GM12878 (cell line): ENCODE measurements around the gene FGF12. TPM values are rescaled to one million over a fixed set of nuclear protein-coding genes. Genes with fewer than 3 reads are reported as not detected.

ENCODE experiments used
- ATAC-seq: fragments of 200-7000 bp; cut with Tn5 transposase; 3 replicates; pipeline ENCODE4 v1.9.1; 2020; ENCODE audit warnings: mild to moderate bottlenecking, moderate library complexity
- BruUV-seq: library from RNA; stranded (reverse); fragments of 400-500 nt; replicated peaks from 2 replicates; lab custom pipeline; 2021; lab: Mats Ljungman, UMichigan
- CTCF ChIA-PET: fragments of 300-600 bp; sonication (Branson Sonifier 250); formaldehyde crosslinking; extraction: SDS; loops from one replicate; lab custom pipeline; 2021; ENCODE audit warnings: inconsistent platforms; lab: Yijun Ruan, JAX
- POLR2A ChIA-PET: fragments of 350-600 bp; formaldehyde crosslinking; extraction: SDS; loops from one replicate; lab custom pipeline; 2021; ENCODE audit warnings: inconsistent platforms; lab: Charles Lee
- RAD21 ChIA-PET: fragments of 300-600 bp; sonication (Branson Sonifier 250); formaldehyde crosslinking; loops from one replicate; lab custom pipeline; 2023; ENCODE audit warnings: antibody characterized with exemption; ENCODE audit not compliant: unreplicated experiment; lab: Charles Lee
- SMC1A ChIA-PET: fragments of 300-600 bp; sonication (Branson Sonifier 250); formaldehyde crosslinking; loops from one replicate; lab custom pipeline; 2023; ENCODE audit not compliant: unreplicated experiment, uncharacterized antibody; lab: Charles Lee
- DNase-seq: peaks from one replicate; pipeline ENCODE4 v3.0.0-alpha.2; 2011; ENCODE audit warnings: low read depth, low spot score
- FAIRE-seq: peaks from 3 replicates; lab custom pipeline; 2011; peaks lifted over from hg19 to GRCh38; lab: Jason Lieb, UNC
- H2AFZ ChIP-seq: 2 replicates; pipeline ENCODE4 v1.6.0; 2011; ENCODE audit warnings: low read depth, low read length, control low read depth; ENCODE audit not compliant: control insufficient read depth
- H3K27ac ChIP-seq: 2 replicates; pipeline ENCODE4 v1.5.1; 2011; ENCODE audit warnings: control low read depth; ENCODE audit not compliant: control insufficient read depth, insufficient read depth
- H3K27me3 ChIP-seq, 2 experiments: replicated peaks in 1 of 2; 2 replicates each; pipeline versions ENCODE4 v1.6.0 to v1.6.1; 2011; ENCODE audit warnings: low read length in 1 of 2; ENCODE audit not compliant: control insufficient read depth in 2 of 2, insufficient read depth in 2 of 2
- H3K36me3 ChIP-seq, 2 experiments: 2 replicates each; pipeline ENCODE4 v1.5.1; 2011; ENCODE audit warnings: low read length in 1 of 2; ENCODE audit not compliant: control insufficient read depth in 2 of 2, insufficient read depth in 2 of 2
- H3K4me1 ChIP-seq: 2 replicates; pipeline ENCODE4 v1.6.1; 2011; ENCODE audit warnings: mild to moderate bottlenecking, low read length, moderate library complexity, mixed read lengths; ENCODE audit not compliant: control insufficient read depth, insufficient read depth
- H3K4me2 ChIP-seq: 2 replicates; pipeline ENCODE4 v1.6.0; 2011; ENCODE audit warnings: control low read depth; ENCODE audit not compliant: control insufficient read depth, insufficient read depth
- H3K4me3 ChIP-seq: fragments of 200-600 bp; sonication (generic); 2 replicates; pipeline ENCODE4 v1.5.1; 2016
- H3K79me2 ChIP-seq: 2 replicates; pipeline ENCODE4 v1.6.0; 2011; ENCODE audit warnings: low read length; ENCODE audit not compliant: control insufficient read depth, insufficient read depth
- H3K9ac ChIP-seq: 2 replicates; pipeline ENCODE4 v1.8.0; 2011; ENCODE audit warnings: low read length, control low read depth, mixed read lengths; ENCODE audit not compliant: control insufficient read depth, insufficient read depth
- H3K9me3 ChIP-seq: replicated peaks from 3 replicates; pipeline ENCODE4 v1.5.1; 2011; ENCODE audit warnings: mild to moderate bottlenecking, low read length; ENCODE audit not compliant: control insufficient read depth, insufficient read depth
- H4K20me1 ChIP-seq: 2 replicates; pipeline ENCODE4 v1.6.0; 2011; ENCODE audit not compliant: control insufficient read depth, insufficient read depth
- BCL3 ChIP-seq: IDR thresholded peaks from 2 replicates; pipeline ENCODE4 v1.6.1; 2011; ENCODE audit warnings: borderline replicate concordance, low read depth, mild to moderate bottlenecking, moderate library complexity, low read length; ENCODE audit not compliant: insufficient read depth, poor library complexity, severe bottlenecking
- BRCA1 ChIP-seq: IDR thresholded peaks from 2 replicates; pipeline ENCODE4 v1.6.1; 2011; ENCODE audit warnings: low read depth, low read length, improper control_type of control experiment
- E2F8 ChIP-seq: fragments of 450-650 bp; IDR thresholded peaks from 2 replicates; pipeline ENCODE4 v1.6.1; 2018; ENCODE audit warnings: mild to moderate bottlenecking, low read depth, moderate library complexity; ENCODE audit not compliant: partially characterized antibody
- E4F1 ChIP-seq: fragments of 450-650 bp; IDR thresholded peaks from 2 replicates; pipeline ENCODE4 v1.6.1; 2018; ENCODE audit warnings: borderline replicate concordance, mild to moderate bottlenecking; ENCODE audit not compliant: partially characterized antibody
- IRF3 ChIP-seq: fragments of 450-650 bp; IDR thresholded peaks from 2 replicates; pipeline ENCODE4 v1.6.1; 2014; ENCODE audit warnings: mild to moderate bottlenecking
- IRF4 ChIP-seq: IDR thresholded peaks from 2 replicates; pipeline ENCODE4 v1.6.1; 2011; ENCODE audit warnings: low read depth, low read length
- RAD21 ChIP-seq: IDR thresholded peaks from 2 replicates; pipeline ENCODE4 v1.6.1; 2011; ENCODE audit warnings: mild to moderate bottlenecking, low read depth, low read length, moderate library complexity; ENCODE audit not compliant: insufficient read depth
- SKIL ChIP-seq: fragments of 450-650 bp; IDR thresholded peaks from 2 replicates; pipeline ENCODE4 v1.6.1; 2017; ENCODE audit warnings: mild to moderate bottlenecking, low read depth, inconsistent platforms; ENCODE audit not compliant: poor library complexity, severe bottlenecking
- TCF7 ChIP-seq: IDR thresholded peaks from 2 replicates; pipeline ENCODE4 v1.6.1; 2014; ENCODE audit warnings: antibody characterized with exemption, borderline replicate concordance
- WGBS: methylation state at CpG from one replicate; pipeline ENCODE4 v1.1.6; 2016; ENCODE audit warnings: low lambda C conversion rate; ENCODE audit not compliant: insufficient replicate concordance, insufficient coverage; ENCODE audit errors: missing lambda C conversion rate; 5-methylcytosine and 5-hydroxymethylcytosine counted together
- in situ Hi-C: fragments of 300-500 bp; cut with MboI; formaldehyde crosslinking; loops from 9 replicates; pipeline ENCODE4 v1.14.3; 2018; ENCODE audit warnings: mixed read lengths
- intact Hi-C: fragments of 100-400 bp; cut with micrococcal nuclease; formaldehyde crosslinking; loops from one replicate; pipeline ENCODE4 v1.14.2; 2022; ENCODE audit not compliant: unreplicated experiment
- polyA plus RNA-seq, 11 experiments: library from polyadenylated mRNA; depleted of rRNA in 4 of 11; unstranded in 6 of 11; stranded (reverse) in 5 of 11; fragments of >200 nt; fragmentation: Nextera tagmentation in 4 of 11; fragmentation: Illumina TruSeq in 1 of 11; extraction: Ambion mirVana in 4 of 11; extraction: Trizol in 1 of 11; gene quantifications; 1 replicate in 1 of 11; 2 replicates in 10 of 11; pipeline versions ENCODE4 v1.2.1 to v1.2.3, GENCODE V29; 2011 to 2016; ENCODE audit warnings: inconsistent platforms in 2 of 11, missing spikeins in 2 of 11, low read depth in 1 of 11
- total RNA-seq, 4 experiments: library from RNA; depleted of rRNA in 3 of 4; stranded (reverse); fragments of >200 nt in 3 of 4; fragmentation: Illumina TruSeq in 1 of 4; extraction: Trizol in 1 of 4; gene quantifications; 2 replicates each; pipeline versions ENCODE4 v1.2.1 to v1.2.3, GENCODE V29; 2013 to 2021

Gene FGF12
- total and polyA plus RNA-seq, 10 of the 15 experiments (the other 5 are each of a cell fraction or from before 2014, with no cell fraction given) = 0.03 to 0.43 (median 0.13) TPM; not detected in 7

- no peak overlapping the region for H3K9ac ChIP-seq
- ATAC-seq = no peak
- intact Hi-C loops = no loop called here
- peak overlapping the region; percentile 3 for H3K4me2 ChIP-seq
- no peak for FAIRE-seq
- in situ Hi-C loops = no loop called here
- no peaks in the 10 kb centered on the region for H3K9me3 ChIP-seq
- H3K4me3 ChIP-seq = peak overlapping the region; percentile 19; the same call in 1 of the 2 replicates
- no peaks in the 10 kb centered on the region for H3K36me3 ChIP-seq
- no peak overlapping the region; the same call in 1 of the 2 replicates for H2AFZ ChIP-seq
- no TSS peak for BruUV-seq
- 19% methylated on average over 30 of the region's 30 CpGs for WGBS
- no peaks in the 10 kb centered on the region for H4K20me1 ChIP-seq
- ChIA-PET RAD21 (no interaction called here), POLR2A (no interaction called here), CTCF (interaction anchor here (1.1 kb wide), 2 partner anchors 242 to 1002 kb away, joined by 3 read pairs; no protein-coding TSS in a partner anchor), SMC1A (interaction anchor here (0.6 to 1.7 kb wide), 4 partner anchors 9 to 344 kb away, joined by 3 to 5 read pairs (median 3); no protein-coding TSS in a partner anchor)
- no peaks in the 10 kb centered on the region; a peak in 1 of 4 replicates for H3K27me3 ChIP-seq
- no peak for DNase-seq
- H3K4me1 ChIP-seq = no peaks in the 10 kb centered on the region; the same call in 1 of the 2 replicates
- no peaks in the 10 kb centered on the region for H3K79me2 ChIP-seq
- no peak overlapping the region for H3K27ac ChIP-seq
- TF ChIP-seq E4F1 (no peak), IRF3 (no peak), SKIL (no peak), IRF4 (no peak), TCF7 (no peak), BCL3 (no peak), BRCA1 (no peak), E2F8 (no peak), RAD21 (no peak)
These were observed 156.2 kb downstream of the FGF12 start for GRCh38 chr3:192570821-192571791.
